HG02943 (cell line): Measurements from ENCODE around the gene EFNA1.

Experiments
- ATAC-seq: cut with Tn5 transposase; IDR thresholded peaks from one replicate; pipeline ENCODE4 v1.9.1; 2021; ENCODE audit warnings: mild to moderate bottlenecking, low read depth, moderate library complexity; ENCODE audit not compliant: unreplicated experiment

The EFNA1 gene

GRCh38 chr1:155172732-155173477 is 45.2 kb downstream of the EFNA1 start, which contains the start of gene KRTCAP2:
TSS of gene KRTCAP2 (minus strand) at chr1:155173304. CDS start at chr1:155173224, 80 bp downstream.
- ATAC-seq: peak; percentile 78

- no peak for ATAC-seq
Observed at GRCh38 chr1:155173478-155174323, 46.0 kb downstream of the EFNA1 start, which contains the start of gene TRIM46. TSS of gene TRIM46 (plus strand) at chr1:155173849. CDS start at chr1:155173967, 118 bp downstream.

GRCh38 chr1:155174324-155175280 is 46.9 kb downstream of the EFNA1 start:
- ATAC-seq: no peak

- ATAC-seq: no peak
Observed at GRCh38 chr1:155175281-155175926, 47.7 kb downstream of the EFNA1 start.

- no peak for ATAC-seq
Observed at GRCh38 chr1:155175927-155176371, 48.3 kb downstream of the EFNA1 start.

GRCh38 chr1:155176544-155177071 is 48.9 kb downstream of the EFNA1 start:
- ATAC-seq: no peak

- no peak for ATAC-seq
Observed at GRCh38 chr1:155177192-155177917, 49.7 kb downstream of the EFNA1 start.

GRCh38 chr1:155177918-155178281 is 50.2 kb downstream of the EFNA1 start:
- no peak for ATAC-seq

- no peak for ATAC-seq
Observed at GRCh38 chr1:155178441-155179111, 50.9 kb downstream of the EFNA1 start.

GRCh38 chr1:155179112-155180031 is 51.7 kb downstream of the EFNA1 start:
- no peak for ATAC-seq

- ATAC-seq: no peak
Observed at GRCh38 chr1:155181371-155182051, 53.8 kb downstream of the EFNA1 start.

GRCh38 chr1:155182052-155182550 is 54.4 kb downstream of the EFNA1 start:
- no peak for ATAC-seq

GRCh38 chr1:155183775-155184221 is 56.1 kb downstream of the EFNA1 start:
- no peak for ATAC-seq

- no peak for ATAC-seq
Observed at GRCh38 chr1:155184351-155184811, 56.7 kb downstream of the EFNA1 start.
